ENCODE data around the gene HRH1. TPM values are rescaled to one million over a fixed set of nuclear protein-coding genes. Genes with fewer than 3 reads are reported as not detected.
"Not testable (repeated sequence)": the region's sequence is repeated elsewhere in the genome, so short reads cannot be mapped to it uniquely, and the experiment has no call there.

HRH1 gene
- total RNA-seq, 1 donor from 2014 or later = not detected

- Mint-ChIP-seq H3K27me3 (peaks cover 4% of the 10 kb centered on the region), H3K4me1 (peaks cover 2% of the 10 kb centered on the region), H3K4me3 (no peak overlapping the region), H3K27ac (no peak overlapping the region), H3K9me3 (no peaks in the 10 kb centered on the region), H3K36me3 (ENCODE audit: low read depth) (no peaks in the 10 kb centered on the region)
- no peak for TF ChIP-seq CTCF (IDR thresholded peaks at IDR 0.05)
- CTCF ChIA-PET = no interaction called here
- ATAC-seq (ENCODE audit: low read depth) (no peak), DNase-seq (no peak)
- intact Hi-C loops (cut with micrococcal nuclease) = no loop called here
- POLR2A ChIA-PET = no interaction called here
Measured at GRCh38 chr3:11214451-11214978, 60.2 kb downstream of the HRH1 start.

- H3K4me1 Mint-ChIP-seq; DNase-seq; H3K27me3 Mint-ChIP-seq; POLR2A ChIA-PET; H3K9me3 Mint-ChIP-seq; H3K27ac Mint-ChIP-seq; intact Hi-C loops (cut with micrococcal nuclease); H3K4me3 Mint-ChIP-seq; CTCF ChIA-PET; ATAC-seq (ENCODE audit: low read depth); H3K36me3 Mint-ChIP-seq (ENCODE audit: low read depth): not testable (repeated sequence)
Measured at GRCh38 chr3:11217370-11217769, 63.1 kb downstream of the HRH1 start.

GRCh38 chr3:11220230-11220629 lies 65.9 kb downstream of the HRH1 start:
- intact Hi-C loops (cut with micrococcal nuclease) = no loop called here
- H3K4me1 Mint-ChIP-seq = peaks cover 5% of the 10 kb centered on the region
- DNase-seq (no peak), ATAC-seq (ENCODE audit: low read depth) (no peak)
- H3K27ac Mint-ChIP-seq = no peak overlapping the region
- no peak for TF ChIP-seq CTCF (IDR thresholded peaks at IDR 0.05)
- H3K9me3 Mint-ChIP-seq = no peaks in the 10 kb centered on the region
- ChIA-PET POLR2A (no interaction called here), CTCF (no interaction called here)
- H3K36me3 Mint-ChIP-seq (ENCODE audit: low read depth) = no peaks in the 10 kb centered on the region
- H3K27me3 Mint-ChIP-seq = peaks cover 6% of the 10 kb centered on the region
- H3K4me3 Mint-ChIP-seq = no peak overlapping the region

- no peak overlapping the region for H3K27ac Mint-ChIP-seq
- intact Hi-C loops (cut with micrococcal nuclease) = no loop called here
- H3K4me1 Mint-ChIP-seq = peaks cover 15% of the 10 kb centered on the region
- H3K4me3 Mint-ChIP-seq = no peak overlapping the region
- no peaks in the 10 kb centered on the region for H3K9me3 Mint-ChIP-seq
- H3K36me3 Mint-ChIP-seq (ENCODE audit: low read depth) = no peaks in the 10 kb centered on the region
- ATAC-seq (ENCODE audit: low read depth) (no peak), DNase-seq (no peak)
- no peak for TF ChIP-seq CTCF (IDR thresholded peaks at IDR 0.05)
- ChIA-PET CTCF (no interaction called here), POLR2A (no interaction called here)
- H3K27me3 Mint-ChIP-seq = peaks cover 6% of the 10 kb centered on the region
Measured at GRCh38 chr3:11221818-11222415, 67.6 kb downstream of the HRH1 start.

GRCh38 chr3:11224010-11224409 lies 69.7 kb downstream of the HRH1 start:
- no peaks in the 10 kb centered on the region for H3K36me3 Mint-ChIP-seq (ENCODE audit: low read depth)
- peaks cover 22% of the 10 kb centered on the region for H3K4me1 Mint-ChIP-seq
- intact Hi-C loops (cut with micrococcal nuclease) = no loop called here
- DNase-seq (no peak), ATAC-seq (ENCODE audit: low read depth) (no peak)
- no peak overlapping the region for H3K4me3 Mint-ChIP-seq
- no peak overlapping the region for H3K27ac Mint-ChIP-seq
- H3K27me3 Mint-ChIP-seq = peaks cover 4% of the 10 kb centered on the region
- ChIA-PET POLR2A (no interaction called here), CTCF (no interaction called here)
- no peaks in the 10 kb centered on the region for H3K9me3 Mint-ChIP-seq
- TF ChIP-seq CTCF (IDR thresholded peaks at IDR 0.05) = no peak

GRCh38 chr3:11224870-11225229 lies 70.6 kb downstream of the HRH1 start:
- H3K36me3 Mint-ChIP-seq (ENCODE audit: low read depth) = no peaks in the 10 kb centered on the region
- no peak for TF ChIP-seq CTCF (IDR thresholded peaks at IDR 0.05)
- DNase-seq (no peak), ATAC-seq (ENCODE audit: low read depth) (no peak)
- ChIA-PET POLR2A (no interaction called here), CTCF (interaction anchor here (0.6 kb wide), 1 partner anchor 9 kb away, joined by 4 read pairs; no protein-coding TSS in a partner anchor)
- H3K27ac Mint-ChIP-seq = no peak overlapping the region
- intact Hi-C loops (cut with micrococcal nuclease) = loop anchor here (5.0 kb wide), 1 partner anchor 622 kb away; the partner anchor contains the start of gene TAMM41
- peaks cover 22% of the 10 kb centered on the region for H3K4me1 Mint-ChIP-seq
- H3K4me3 Mint-ChIP-seq = no peak overlapping the region
- H3K9me3 Mint-ChIP-seq = no peaks in the 10 kb centered on the region
- H3K27me3 Mint-ChIP-seq = peaks cover 4% of the 10 kb centered on the region
